ENCODE results near the gene VN1R2.

- TF ChIP-seq CREB1 (CRISPR knock-in tag; IDR thresholded peaks at IDR 0.05; ENCODE audit: low read depth) (no peak), REST (IDR thresholded peaks at IDR 0.05; ENCODE audit: unreplicated experiment) (no peak), EZH2phosphoT487 (IDR thresholded peaks at IDR 0.05; ENCODE audit: unreplicated experiment) (no peak)
Observed at GRCh38 chr19:53212703-53213320, 45.3 kb upstream of the VN1R2 start.
